ENCODE data around the gene ATF7IP2.
"Not testable (repeated sequence)": the region's sequence is repeated elsewhere in the genome, so short reads cannot be mapped to it uniquely, and the experiment has no call there.

DNA sequence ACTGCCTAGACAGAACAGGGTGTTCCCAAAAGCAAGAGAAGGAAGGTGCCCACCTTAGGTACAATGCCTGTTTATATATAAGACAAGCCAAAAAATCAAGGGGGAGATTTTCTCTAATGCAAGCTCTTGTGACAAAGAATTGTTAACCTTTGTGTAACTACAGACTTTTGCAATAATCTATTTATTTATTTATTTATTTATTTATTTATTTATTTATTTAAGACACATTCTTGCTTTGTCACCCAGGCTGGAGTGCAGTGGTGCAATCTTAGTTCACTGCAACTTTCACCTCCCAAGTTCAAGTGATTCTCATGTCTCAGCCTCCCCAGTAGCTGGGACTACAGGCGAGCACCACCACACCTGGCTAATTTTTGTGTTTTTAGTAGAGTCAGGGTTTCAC lies 41.2 kb upstream of the ATF7IP2 start:
- not testable (repeated sequence) for TF ChIP-seq POLR2AphosphoS5, POLR2A (IDR thresholded peaks at IDR 0.05)
- TF ChIP-seq, protein P1, sequence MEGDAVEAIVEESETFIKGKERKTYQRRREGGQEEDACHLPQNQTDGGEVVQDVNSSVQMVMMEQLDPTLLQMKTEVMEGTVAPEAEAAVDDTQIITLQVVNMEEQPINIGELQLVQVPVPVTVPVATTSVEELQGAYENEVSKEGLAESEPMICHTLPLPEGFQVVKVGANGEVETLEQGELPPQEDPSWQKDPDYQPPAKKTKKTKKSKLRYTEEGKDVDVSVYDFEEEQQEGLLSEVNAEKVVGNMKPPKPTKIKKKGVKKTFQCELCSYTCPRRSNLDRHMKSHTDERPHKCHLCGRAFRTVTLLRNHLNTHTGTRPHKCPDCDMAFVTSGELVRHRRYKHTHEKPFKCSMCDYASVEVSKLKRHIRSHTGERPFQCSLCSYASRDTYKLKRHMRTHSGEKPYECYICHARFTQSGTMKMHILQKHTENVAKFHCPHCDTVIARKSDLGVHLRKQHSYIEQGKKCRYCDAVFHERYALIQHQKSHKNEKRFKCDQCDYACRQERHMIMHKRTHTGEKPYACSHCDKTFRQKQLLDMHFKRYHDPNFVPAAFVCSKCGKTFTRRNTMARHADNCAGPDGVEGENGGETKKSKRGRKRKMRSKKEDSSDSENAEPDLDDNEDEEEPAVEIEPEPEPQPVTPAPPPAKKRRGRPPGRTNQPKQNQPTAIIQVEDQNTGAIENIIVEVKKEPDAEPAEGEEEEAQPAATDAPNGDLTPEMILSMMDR (IDR thresholded peaks at IDR 0.05) = not testable (repeated sequence)

Data from sigmoid colon (tissue), 4 donors.